ENCODE data around the gene WFIKKN1.

The WFIKKN1 gene

DNA sequence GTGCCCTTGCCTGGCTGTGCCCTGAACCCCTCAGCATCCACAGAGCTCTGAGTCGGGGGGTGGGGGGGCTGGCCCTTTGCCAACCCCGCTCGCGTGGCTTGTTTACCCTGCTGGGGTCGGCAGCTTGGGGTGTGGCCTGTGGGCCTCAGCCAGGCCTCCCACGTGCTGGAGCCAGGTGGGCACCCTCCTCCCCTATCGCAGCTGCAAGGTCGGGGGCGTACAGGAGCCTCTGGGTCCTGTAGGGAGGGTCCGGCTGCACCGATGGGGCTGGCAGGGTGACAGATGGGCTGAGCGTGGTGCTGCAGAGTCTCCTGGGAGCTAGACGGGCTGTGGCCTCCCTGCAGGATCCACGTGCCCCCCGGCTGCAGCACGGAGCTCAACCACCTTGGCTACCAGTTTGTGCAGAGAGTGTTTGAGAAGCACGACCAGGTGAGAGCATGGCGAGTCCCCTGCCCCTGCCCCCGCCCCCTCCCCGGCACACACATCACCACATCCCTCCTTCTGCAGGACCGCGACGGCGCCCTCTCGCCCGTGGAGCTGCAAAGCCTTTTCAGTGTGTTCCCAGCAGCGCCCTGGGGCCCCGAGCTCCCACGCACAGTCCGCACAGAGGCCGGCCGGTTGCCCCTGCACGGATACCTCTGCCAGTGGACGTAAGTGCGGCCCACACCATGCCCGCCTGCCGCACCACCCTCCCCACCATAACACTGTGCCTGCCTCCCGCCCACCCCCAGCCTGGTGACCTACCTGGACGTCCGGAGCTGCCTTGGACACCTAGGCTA is 40.8 kb downstream of the WFIKKN1 start:
- DNase-seq (ENCODE audit: insufficient read length, low spot score) (no peak), FAIRE-seq (no peak)

DNA sequence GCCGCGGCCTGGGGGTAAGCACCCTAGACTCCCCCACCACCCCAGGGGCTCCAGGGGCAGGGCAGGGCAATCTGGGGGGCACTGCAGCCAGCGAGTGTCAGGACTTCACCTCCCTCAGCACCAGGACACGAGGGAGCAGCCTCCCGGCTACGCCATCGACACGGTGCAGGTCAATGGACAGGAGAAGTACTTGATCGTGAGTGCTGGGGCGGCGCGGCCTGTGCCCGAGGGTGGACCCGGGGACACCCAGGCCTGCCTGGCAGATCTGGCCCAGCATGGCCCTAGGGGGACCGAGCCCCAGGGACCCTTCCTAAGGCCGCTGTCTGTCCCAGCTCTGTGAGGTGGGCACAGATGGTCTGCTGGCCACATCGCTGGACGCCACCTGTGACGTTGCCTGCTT is 41.6 kb downstream of the WFIKKN1 start:
- FAIRE-seq (no peak), DNase-seq (ENCODE audit: insufficient read length, low spot score) (no peak)

DNA sequence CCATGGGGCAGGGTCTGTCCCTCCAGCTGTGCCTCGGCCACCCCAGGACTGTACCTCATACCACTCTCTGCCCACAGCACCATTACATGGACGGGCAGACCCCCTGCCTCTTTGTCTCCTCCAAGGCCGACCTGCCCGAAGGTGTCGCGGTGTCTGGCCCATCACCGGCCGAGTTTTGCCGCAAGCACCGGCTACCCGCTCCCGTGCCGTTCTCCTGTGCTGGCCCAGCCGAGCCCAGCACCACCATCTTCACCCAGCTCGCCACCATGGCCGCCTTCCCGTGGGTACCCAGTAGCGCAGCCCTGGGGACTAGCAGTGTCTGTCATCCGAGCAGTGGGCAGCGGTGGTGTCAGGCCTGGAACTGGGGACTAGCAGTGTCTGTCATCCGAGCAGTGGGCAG is 42.1 kb downstream of the WFIKKN1 start:
- FAIRE-seq (no peak), DNase-seq (ENCODE audit: insufficient read length, low spot score) (no peak)

DNA sequence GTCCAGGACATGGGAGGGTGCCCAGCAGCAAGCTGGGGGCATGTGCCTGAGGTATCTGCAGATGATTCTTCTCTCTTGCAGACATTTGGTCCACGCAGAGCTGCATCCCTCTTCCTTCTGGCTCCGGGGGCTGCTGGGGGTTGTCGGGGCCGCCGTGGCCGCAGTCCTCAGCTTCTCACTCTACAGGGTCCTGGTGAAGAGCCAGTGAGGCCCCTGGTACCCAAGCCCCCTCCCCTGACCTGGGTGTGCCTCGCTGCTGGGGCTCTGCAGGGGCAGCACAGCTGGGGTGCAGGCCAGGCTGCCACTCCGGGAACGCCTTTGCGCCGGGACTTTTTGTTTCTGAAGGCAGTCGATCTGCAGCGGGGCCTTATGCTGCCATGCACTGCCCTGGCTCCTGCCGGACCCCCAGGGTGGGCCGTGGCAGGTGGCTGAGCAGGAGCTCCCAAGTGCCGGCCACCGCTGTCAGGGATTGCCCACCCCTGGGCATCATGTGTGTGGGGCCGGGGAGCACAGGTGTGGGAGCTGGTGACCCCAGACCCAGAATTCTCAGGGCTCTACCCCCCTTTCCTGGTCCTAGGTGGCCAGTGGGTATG is 42.7 kb downstream of the WFIKKN1 start:
- FAIRE-seq = no peak
- DNase-seq (ENCODE audit: insufficient read length, low spot score) = no peak

DNA sequence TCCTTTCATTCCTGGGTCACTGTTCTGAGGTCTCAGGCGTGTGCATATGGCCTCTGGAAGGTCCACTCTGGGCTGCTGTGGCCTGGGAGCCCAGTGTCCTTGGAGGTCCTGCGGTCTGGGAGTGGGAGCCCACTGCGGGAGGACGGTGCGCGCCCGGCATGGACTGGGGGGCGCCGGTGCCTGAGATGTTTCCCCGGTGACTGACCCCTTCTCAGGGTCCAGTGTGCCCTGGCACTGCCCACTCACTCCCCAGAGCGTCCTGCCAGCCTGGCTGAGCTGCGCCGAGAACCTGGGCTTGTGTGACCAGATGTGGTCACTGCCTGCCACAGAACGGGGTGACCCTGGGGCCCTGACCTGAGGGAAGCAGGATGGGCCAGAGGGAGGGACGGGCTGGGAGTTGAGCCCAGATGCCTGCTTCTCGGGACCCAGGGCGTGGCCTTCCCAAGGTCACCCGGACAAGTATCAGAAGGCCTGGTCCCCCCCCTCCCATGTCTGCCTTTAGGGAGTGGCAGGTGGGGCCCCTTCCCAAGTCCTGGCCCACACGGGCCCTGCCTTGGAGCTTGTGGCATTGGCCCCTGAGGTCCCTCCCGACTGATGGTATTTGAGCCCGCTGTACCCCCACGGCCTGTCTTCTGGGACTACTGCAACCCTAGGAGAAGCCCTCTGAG is 43.6 kb downstream of the WFIKKN1 start:
- FAIRE-seq (no peak), DNase-seq (ENCODE audit: insufficient read length, low spot score) (no peak)

DNA sequence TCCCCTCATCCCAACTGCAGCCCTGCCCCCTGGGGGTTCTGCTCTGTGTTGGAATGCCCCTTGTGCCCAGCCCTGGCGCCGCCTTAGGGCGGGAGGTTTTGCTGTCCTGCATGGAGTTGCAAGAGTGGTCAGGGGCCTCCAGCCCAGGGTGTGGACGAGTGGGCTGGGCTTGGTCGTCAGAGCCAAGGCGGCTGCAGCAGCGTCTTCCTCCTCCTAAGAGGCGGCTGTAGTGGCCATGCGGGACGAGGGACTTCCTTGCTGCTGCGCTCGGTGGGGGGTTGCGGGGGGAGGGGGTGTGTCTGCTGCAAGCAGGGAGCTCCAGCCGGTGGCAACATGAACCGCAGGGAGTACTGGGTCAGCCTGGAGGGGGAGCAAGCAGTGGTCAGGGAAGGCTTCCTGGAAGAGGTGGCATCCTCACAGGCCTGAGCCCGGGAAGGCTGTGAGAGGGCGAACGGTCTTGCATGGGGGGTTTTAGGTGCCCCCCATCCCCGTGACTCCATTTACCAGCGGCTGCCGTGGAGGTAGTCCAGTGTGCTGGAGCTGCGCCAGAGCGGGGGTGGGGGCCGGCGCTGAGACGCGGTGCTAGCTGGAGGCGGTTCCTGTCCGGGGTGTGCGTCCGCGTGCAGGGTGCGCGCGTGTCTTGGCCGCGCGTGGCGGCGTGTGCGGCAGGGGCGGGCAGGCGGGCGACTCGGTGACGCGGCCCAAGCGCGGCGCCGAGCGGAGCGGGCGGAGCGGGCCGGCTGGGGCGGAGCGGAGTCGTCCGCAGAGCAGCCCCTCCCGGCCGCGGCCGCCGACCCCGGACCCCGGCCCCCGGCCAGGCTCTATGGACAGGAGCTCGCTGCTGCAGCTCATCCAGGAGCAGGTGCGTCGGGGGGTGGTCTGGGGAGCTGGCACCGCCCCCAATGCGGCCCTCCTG is 44.4 kb downstream of the WFIKKN1 start, which contains the start of gene RHBDL1:
Gene RHBDL1, plus strand, starts transcription at position 704 of the 916 bp plus-strand sequence. Its CDS starts 120 bp downstream, at position 824.
- no peak for DNase-seq (ENCODE audit: insufficient read length, low spot score)

DNA sequence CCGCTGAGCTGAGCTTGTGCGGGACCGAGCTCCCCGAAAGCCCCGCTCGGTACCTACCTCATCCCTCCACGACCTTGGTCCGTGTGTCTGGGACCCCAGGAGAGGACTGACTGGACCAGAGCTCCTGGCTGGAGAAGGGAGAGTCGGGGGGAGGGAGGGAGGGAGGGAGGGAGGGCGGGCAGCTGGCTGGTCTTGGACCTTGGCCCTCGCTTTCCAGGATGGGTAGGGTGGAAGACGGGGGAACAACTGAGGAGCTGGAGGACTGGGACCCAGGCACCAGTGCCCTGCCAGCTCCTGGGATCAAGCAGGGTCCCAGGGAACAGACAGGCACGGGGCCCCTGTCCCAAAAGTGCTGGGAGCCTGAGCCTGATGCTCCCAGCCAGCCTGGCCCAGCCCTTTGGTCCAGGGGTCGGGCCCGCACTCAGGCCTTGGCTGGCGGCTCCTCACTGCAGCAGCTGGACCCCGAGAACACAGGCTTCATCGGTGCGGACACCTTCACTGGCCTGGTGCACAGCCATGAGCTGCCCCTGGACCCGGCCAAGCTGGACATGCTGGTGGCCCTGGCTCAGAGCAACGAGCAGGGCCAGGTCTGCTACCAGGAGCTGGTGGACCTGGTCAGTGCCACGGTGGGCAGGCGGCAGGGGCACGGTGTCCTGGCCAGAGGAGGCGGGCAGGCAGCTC is 45.2 kb downstream of the WFIKKN1 start:
- no peak for FAIRE-seq
- no peak for DNase-seq (ENCODE audit: insufficient read length, low spot score)

More for the DNA sequence above, 44.4 kb downstream of the WFIKKN1 start, which contains the start of gene RHBDL1:
- no peak for FAIRE-seq

DNA sequence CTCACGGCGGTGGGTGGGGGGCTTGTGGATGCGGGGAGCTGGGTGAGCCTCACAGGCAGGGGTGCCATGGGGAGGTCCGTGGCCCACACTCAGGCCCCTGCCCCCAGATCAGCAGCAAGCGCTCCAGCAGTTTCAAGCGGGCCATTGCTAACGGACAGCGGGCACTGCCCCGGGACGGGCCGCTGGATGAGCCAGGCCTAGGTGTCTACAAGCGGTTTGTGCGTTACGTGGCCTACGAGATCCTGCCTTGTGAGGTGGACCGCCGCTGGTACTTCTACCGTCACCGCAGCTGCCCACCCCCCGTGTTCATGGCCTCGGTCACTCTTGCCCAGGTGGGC is 45.7 kb downstream of the WFIKKN1 start:
- DNase-seq (ENCODE audit: insufficient read length, low spot score) = no peak
- no peak for FAIRE-seq

DNA sequence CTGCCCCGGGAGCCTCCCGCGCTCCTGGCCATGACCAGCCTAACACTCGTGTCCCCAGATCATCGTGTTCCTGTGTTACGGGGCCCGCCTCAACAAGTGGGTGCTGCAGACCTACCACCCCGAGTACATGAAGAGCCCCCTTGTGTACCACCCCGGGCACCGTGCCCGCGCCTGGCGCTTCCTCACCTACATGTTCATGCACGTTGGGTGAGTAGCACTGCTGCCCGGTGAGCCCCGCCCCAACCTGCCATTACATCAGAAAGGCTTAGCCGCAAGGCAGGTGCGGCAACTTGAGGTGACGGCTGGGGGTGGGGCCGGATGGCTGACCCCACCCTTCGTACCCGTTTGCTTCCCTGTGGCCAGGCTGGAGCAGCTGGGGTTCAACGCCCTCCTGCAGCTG is 46.1 kb downstream of the WFIKKN1 start:
- no peak for DNase-seq (ENCODE audit: insufficient read length, low spot score)
- no peak for FAIRE-seq

DNA sequence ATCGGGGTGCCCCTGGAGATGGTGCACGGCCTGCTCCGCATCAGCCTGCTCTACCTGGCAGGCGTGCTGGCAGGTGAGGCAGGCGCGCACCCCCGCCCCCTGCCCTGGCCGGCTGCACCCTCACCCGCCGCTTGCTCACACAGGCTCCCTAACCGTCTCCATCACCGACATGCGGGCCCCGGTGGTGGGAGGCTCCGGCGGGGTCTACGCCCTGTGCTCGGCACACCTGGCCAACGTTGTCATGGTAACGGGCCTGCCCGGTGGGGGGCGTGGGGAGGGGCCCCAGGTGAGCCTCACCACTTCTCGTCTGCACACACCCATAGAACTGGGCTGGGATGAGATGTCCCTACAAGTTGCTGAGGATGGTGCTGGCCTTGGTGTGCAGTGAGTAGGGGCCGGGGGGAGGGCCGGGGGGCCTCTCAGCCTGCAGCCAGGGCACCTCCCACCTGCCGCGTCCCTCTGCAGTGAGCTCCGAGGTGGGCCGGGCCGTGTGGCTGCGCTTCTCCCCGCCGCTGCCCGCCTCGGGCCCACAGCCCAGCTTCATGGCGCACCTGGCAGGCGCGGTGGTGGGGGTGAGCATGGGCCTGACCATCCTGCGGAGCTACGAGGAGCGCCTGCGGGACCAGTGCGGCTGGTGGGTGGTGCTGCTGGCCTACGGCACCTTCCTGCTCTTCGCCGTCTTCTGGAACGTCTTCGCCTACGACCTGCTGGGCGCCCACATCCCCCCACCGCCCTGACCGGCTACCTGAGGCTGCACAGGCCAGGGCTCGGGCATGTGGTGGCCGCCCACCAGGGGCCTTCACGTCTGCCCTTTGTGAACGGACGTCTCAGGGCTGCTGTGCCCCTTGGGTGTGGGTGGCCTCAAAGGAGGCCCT is 46.8 kb downstream of the WFIKKN1 start:
- DNase-seq (ENCODE audit: insufficient read length, low spot score) (no peak), FAIRE-seq (no peak)

DNA sequence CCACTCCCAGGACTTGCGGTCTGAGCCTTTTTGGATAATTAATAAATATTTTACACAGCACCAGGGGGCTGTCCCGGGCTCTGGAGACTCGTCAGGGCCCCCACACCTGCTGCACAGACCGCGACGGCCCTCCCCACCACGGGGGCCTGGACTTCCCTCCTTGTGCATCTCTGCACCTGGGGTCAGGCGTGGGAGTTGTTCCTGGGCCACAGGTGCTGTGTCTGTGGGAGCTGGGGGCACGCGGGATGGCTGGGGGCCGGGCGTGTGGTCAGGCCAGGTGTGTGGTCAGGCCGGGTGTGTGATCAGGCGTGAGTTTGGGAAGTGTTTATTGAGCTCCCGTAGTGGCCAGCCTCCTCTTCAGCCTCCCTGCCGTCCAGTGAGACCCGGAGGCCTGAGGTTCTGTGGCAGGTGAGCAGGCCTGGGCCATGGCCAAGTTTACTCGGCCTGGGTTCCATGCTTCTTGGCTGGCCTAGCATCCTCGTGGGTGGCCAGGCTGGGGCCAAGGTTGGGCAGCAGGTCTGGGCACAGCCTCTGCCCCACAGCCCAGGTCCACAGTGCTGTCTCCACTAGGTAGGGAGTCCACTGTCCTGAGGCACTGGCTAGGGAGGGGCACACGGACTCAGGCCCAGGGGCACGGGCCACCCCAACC is 47.5 kb downstream of the WFIKKN1 start:
- DNase-seq (ENCODE audit: insufficient read length, low spot score) = no peak
- no peak for FAIRE-seq

DNA sequence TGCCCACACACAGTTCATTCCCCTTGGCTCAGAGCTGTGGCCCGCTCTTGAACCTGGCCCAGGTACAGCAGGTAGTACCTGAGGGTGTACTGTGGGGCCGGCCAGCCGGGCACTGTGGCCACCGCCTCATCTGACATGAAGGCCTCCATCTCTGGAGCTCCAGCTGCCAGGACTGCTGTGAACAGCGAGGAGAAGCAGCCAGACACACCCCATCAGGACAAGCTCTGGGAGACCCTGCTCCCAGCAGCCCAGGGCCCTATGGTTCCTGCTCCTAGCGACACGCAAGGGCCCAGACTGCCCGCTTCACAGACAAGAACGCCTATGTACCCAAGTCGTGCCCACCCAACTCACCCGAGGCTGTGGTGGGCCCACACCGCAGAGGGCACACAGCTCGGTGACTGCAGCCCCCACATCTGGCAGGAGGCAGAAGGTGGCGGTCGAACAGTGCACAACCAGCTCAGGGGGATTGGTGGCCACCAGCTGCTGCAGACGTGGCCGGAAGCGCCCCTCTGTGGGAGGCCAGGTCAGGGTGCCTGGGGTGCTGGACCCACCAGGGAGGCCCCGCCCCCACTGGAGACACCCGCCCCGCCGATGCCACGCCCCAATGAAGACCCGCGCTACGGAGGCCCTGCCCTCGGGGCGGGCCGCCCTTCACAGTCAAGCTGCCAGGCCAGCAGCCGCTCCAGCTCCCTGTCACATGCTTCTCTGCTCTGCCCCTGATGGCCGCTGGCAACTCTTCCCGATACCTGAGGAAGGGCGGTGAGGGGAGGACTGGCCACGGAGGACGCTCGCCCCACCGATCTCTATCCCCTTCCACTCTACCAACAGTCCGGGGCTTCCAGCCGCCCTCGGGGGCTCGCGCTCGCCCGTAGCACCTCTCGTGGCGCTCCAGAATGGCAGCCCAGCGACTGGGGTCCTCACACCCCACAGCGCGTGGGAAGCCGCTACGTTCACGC is 48.4 kb downstream of the WFIKKN1 start:
- peak; percentile 42 for FAIRE-seq
- DNase-seq (ENCODE audit: insufficient read length, low spot score) = no peak

DNA sequence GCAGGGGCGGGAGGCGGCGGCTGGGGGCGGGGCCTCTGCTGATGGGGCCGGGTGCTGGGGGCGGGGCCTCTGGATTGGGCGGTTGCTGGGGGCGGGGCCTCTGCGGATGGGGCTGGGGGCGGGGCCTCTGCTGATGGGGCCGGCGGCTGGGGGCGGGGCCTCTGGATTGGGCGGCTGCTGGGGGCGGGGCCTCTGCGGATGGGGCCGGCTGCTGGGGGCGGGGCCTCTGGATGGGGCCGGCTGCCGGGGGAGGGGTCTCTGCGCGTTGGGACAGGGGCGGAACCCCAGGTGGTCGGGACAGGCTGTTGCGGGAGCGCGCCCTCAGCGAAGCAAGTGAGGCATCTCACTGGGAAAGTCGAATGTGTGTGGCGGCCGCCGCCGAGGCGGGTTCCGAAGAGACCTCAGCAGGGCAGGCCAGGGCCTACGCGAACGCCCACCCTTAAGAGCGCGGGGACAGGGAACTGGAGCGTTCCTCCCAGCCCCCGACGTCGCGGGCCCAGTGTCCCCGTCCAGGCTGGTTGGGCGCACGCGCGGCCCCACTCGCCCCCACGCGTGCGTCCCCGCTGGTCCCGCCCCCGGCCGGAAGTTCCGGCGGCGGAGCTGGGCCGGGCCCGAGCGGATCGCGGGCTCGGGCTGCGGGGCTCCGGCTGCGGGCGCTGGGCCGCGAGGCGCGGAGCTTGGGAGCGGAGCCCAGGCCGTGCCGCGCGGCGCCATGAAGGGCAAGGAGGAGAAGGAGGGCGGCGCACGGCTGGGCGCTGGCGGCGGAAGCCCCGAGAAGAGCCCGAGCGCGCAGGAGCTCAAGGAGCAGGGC is 49.2 kb downstream of the WFIKKN1 start, which contains the start of gene STUB1:
Gene STUB1, plus strand, starts transcription at position 597 of the 811 bp plus-strand sequence. Its CDS starts 116 bp downstream, at position 713.
- peak; percentile 91 for FAIRE-seq
- peak; percentile 85 for DNase-seq (ENCODE audit: insufficient read length, low spot score)

DNA sequence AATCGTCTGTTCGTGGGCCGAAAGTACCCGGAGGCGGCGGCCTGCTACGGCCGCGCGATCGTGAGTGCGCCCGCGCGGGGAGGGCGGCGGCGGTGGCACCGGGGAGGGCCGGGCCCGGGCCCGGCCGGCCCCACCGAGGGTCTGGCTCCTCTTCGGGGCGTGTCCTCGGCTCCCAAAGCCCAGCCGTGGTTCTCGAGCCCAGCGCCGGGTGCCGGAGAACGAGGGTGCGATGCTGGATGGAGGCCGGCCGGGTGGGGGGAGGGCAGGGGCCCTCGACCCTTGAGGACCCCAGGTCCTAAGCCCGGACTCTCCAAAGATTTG is 49.8 kb downstream of the WFIKKN1 start:
- FAIRE-seq (no peak), DNase-seq (ENCODE audit: insufficient read length, low spot score) (no peak)

DNA sequence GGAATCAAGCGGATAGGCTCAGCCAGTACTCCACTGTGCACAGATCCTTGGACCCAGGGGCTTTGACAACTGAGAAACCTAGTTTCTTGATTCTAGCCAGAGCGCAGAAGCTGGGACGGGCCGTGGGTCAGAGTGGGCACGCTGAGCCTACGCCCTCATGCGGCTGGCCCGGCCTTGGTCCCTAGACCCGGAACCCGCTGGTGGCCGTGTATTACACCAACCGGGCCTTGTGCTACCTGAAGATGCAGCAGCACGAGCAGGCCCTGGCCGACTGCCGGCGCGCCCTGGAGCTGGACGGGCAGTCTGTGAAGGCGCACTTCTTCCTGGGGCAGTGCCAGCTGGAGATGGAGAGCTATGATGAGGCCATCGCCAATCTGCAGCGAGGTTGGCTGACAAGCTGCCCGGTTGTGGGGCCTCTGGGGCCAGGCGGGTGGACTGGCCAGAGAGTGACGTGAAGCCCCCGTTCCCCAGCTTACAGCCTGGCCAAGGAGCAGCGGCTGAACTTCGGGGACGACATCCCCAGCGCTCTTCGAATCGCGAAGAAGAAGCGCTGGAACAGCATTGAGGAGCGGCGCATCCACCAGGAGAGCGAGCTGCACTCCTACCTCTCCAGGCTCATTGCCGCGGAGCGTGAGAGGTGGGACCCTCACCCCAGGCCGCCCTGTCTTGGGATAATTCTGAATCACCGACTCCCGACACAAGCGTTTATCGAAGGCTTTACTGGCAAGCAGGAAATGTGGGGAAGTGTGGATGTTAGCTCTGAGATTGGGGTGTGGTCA is 50.4 kb downstream of the WFIKKN1 start:
- FAIRE-seq (no peak), DNase-seq (ENCODE audit: insufficient read length, low spot score) (no peak)

DNA sequence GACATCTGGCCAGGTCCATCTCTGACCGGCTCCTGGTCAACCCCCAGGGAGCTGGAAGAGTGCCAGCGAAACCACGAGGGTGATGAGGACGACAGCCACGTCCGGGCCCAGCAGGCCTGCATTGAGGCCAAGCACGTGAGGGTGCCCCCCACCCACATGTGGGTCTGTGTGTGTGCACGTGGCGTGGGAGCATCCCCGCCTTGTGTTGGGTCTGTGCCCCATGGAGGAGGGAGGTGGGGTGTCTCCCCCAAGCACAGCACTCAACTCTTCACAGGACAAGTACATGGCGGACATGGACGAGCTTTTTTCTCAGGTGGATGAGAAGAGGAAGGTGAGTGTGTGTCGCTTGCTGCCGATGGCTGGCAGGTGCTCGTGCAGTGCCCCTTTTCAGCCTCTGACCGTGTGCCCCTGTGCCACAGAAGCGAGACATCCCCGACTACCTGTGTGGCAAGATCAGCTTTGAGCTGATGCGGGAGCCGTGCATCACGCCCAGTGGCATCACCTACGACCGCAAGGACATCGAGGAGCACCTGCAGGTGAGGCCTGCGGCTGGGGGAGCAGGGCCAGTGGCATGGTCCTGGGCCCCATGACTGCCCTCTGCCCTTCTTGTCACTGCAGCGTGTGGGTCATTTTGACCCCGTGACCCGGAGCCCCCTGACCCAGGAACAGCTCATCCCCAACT is 51.1 kb downstream of the WFIKKN1 start:
- no peak for FAIRE-seq
- DNase-seq (ENCODE audit: insufficient read length, low spot score) = no peak
